NCI-H187 (cell line): ENCODE measurements around the gene EPB41L2.

Experiments
- DNase-seq, 2 experiments: peaks; one replicate each; lab custom pipeline; 2025; lab: John Stamatoyannopoulos, UW

Gene EPB41L2

GRCh38 chr6:130864344-130864743 lies 198.7 kb downstream of the EPB41L2 start:
- no peak for DNase-seq

- DNase-seq = no peak
These were observed 199.4 kb downstream of the EPB41L2 start for GRCh38 chr6:130863415-130864230.

- DNase-seq = no peak
These were observed 200.7 kb downstream of the EPB41L2 start for GRCh38 chr6:130862370-130862769.

- DNase-seq = no peak
These were observed 203.7 kb downstream of the EPB41L2 start for GRCh38 chr6:130859161-130859867.

GRCh38 chr6:130858498-130859160 lies 204.4 kb downstream of the EPB41L2 start:
- no peak for DNase-seq

- DNase-seq = no peak
These were observed 205.0 kb downstream of the EPB41L2 start for GRCh38 chr6:130858054-130858453.

- DNase-seq = no peak
These were observed 209.4 kb downstream of the EPB41L2 start for GRCh38 chr6:130853555-130854183.

- DNase-seq = no peak
These were observed 210.0 kb downstream of the EPB41L2 start for GRCh38 chr6:130852844-130853554.

GRCh38 chr6:130851026-130851425 lies 212.0 kb downstream of the EPB41L2 start:
- no peak for DNase-seq

- DNase-seq = no peak
These were observed 213.5 kb downstream of the EPB41L2 start for GRCh38 chr6:130849594-130849993.

- no peak for DNase-seq
These were observed 214.1 kb downstream of the EPB41L2 start for GRCh38 chr6:130848945-130849344.

GRCh38 chr6:130847001-130847910 lies 215.8 kb downstream of the EPB41L2 start:
- no peak for DNase-seq

- no peak for DNase-seq
These were observed 216.5 kb downstream of the EPB41L2 start for GRCh38 chr6:130846501-130846900.

- no peak for DNase-seq
These were observed 219.3 kb downstream of the EPB41L2 start for GRCh38 chr6:130843575-130844320.

- no peak for DNase-seq
These were observed 221.8 kb downstream of the EPB41L2 start for GRCh38 chr6:130841128-130841728.

- DNase-seq = no peak
These were observed 223.0 kb downstream of the EPB41L2 start for GRCh38 chr6:130840050-130840449.

- DNase-seq = no peak
These were observed 223.7 kb downstream of the EPB41L2 start for GRCh38 chr6:130839379-130839778.

GRCh38 chr6:130838951-130839350 lies 224.1 kb downstream of the EPB41L2 start:
- no peak for DNase-seq

- DNase-seq = no peak
These were observed 224.7 kb downstream of the EPB41L2 start for GRCh38 chr6:130838250-130838860.
